Erythroblast (primary cell): ENCODE data around the gene C1QC.
"Not testable (repeated sequence)": the region's sequence is repeated elsewhere in the genome, so short reads cannot be mapped to it uniquely, and the experiment has no call there.

Experiments
- DNase-seq, 2 experiments: peaks; one replicate each; lab custom pipeline; 2025; lab: John Stamatoyannopoulos, UW
- GATA1 ChIP-seq: IDR thresholded peaks from 2 replicates; pipeline ENCODE4 v1.6.1; 2011; ENCODE audit warnings: low read depth, mild to moderate bottlenecking, control low read depth, low read length, moderate library complexity
- POLR2A ChIP-seq: IDR thresholded peaks from 2 replicates; pipeline ENCODE4 v1.6.1; 2011; ENCODE audit warnings: mild to moderate bottlenecking, low read length

C1QC gene

GRCh38 chr1:22673486-22674409 lies 30.3 kb downstream of the C1QC start:
- no peak for TF ChIP-seq GATA1
- TF ChIP-seq POLR2A = no peak
- DNase-seq = peak; percentile 27 to 58

- no peak for DNase-seq
- TF ChIP-seq POLR2A (no peak), GATA1 (no peak)
These were observed 30.9 kb downstream of the C1QC start for GRCh38 chr1:22674410-22674749.

- not testable (repeated sequence) for DNase-seq
These were observed 32.7 kb downstream of the C1QC start for GRCh38 chr1:22676151-22676550.

- no peak for DNase-seq
- TF ChIP-seq POLR2A = no peak
- TF ChIP-seq GATA1 = no peak
These were observed 33.6 kb downstream of the C1QC start for GRCh38 chr1:22676916-22677583.

- no peak for TF ChIP-seq GATA1
- no peak for TF ChIP-seq POLR2A
- no peak for DNase-seq
These were observed 34.8 kb downstream of the C1QC start for GRCh38 chr1:22677931-22678896.

GRCh38 chr1:22680726-22681125 lies 37.3 kb downstream of the C1QC start:
- TF ChIP-seq POLR2A = no peak
- no peak for TF ChIP-seq GATA1
- DNase-seq = no peak

GRCh38 chr1:22681556-22682276 lies 38.3 kb downstream of the C1QC start:
- DNase-seq = no peak
- TF ChIP-seq POLR2A (no peak), GATA1 (no peak)

GRCh38 chr1:22683547-22683946 lies 40.1 kb downstream of the C1QC start:
- no peak for TF ChIP-seq GATA1
- no peak for TF ChIP-seq POLR2A
- no peak for DNase-seq

- DNase-seq = no peak
- TF ChIP-seq GATA1 (no peak), POLR2A (no peak)
These were observed 42.2 kb downstream of the C1QC start for GRCh38 chr1:22685591-22686059.

GRCh38 chr1:22687191-22687590 lies 43.8 kb downstream of the C1QC start:
- no peak for TF ChIP-seq POLR2A
- no peak for TF ChIP-seq GATA1
- DNase-seq = no peak

- no peak for DNase-seq
- TF ChIP-seq POLR2A (no peak), GATA1 (no peak)
These were observed 45.0 kb downstream of the C1QC start for GRCh38 chr1:22688466-22688865.

- TF ChIP-seq GATA1 (no peak), POLR2A (no peak)
- DNase-seq = no peak
These were observed 46.1 kb downstream of the C1QC start for GRCh38 chr1:22689505-22689904.

- DNase-seq = no peak
- TF ChIP-seq GATA1 = no peak
- no peak for TF ChIP-seq POLR2A
These were observed 47.8 kb downstream of the C1QC start for GRCh38 chr1:22691031-22691753.
